ENCODE measurements around the gene GIT1.
A peak's percentile ranks its signal among the peaks of the same experiment; 100 is the strongest.

The GIT1 gene

DNA sequence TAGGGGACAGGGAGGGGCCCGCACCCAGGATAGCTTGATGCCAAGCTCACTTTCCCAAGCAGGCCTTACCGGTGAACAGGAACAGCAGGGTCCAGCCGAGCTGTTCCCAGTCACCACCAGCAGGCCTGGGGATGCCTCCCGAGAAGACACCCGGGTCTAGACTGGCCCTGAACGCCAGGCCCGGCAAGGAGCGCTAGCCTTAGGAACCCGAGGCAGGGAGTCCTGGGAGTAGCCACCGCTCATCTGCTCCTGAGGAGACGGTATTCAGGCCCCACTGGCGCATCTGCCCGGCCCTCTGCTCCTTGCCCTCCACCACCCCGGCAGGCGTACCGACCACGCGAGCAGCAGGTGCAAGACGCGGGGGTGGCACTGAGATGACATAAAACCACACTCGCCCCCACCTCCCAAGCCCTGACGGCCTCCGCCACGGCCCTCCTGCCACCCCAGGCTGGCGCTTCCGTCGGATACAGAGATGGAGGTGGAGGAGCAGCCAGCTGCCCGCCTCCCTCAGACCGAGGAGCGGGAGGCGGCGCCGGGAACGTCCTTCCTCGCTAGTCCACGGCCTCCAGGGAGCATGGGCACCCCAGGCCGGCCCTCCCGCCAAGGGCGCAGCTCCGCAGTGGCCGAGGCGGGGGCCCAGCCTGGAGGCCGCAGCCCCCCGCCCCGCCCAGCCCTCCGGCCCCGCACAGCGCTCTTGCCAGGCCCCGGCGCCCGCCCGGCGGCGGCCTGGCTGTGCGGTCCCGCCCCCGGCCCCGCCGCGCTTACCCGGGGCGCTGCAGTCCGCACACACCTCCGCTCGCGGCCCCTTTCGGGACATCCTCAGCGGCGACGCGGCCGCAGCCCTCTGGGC, 661 bp downstream of the GIT1 start:
- H3K27ac ChIP-seq (replicated peaks), result peak overlapping the region; percentile 47
- TF ChIP-seq, protein P1, sequence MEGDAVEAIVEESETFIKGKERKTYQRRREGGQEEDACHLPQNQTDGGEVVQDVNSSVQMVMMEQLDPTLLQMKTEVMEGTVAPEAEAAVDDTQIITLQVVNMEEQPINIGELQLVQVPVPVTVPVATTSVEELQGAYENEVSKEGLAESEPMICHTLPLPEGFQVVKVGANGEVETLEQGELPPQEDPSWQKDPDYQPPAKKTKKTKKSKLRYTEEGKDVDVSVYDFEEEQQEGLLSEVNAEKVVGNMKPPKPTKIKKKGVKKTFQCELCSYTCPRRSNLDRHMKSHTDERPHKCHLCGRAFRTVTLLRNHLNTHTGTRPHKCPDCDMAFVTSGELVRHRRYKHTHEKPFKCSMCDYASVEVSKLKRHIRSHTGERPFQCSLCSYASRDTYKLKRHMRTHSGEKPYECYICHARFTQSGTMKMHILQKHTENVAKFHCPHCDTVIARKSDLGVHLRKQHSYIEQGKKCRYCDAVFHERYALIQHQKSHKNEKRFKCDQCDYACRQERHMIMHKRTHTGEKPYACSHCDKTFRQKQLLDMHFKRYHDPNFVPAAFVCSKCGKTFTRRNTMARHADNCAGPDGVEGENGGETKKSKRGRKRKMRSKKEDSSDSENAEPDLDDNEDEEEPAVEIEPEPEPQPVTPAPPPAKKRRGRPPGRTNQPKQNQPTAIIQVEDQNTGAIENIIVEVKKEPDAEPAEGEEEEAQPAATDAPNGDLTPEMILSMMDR (IDR thresholded peaks at IDR 0.05; ENCODE audit: insufficient read depth, low read length), result no peak
- no peak for TF ChIP-seq SPI1 (IDR thresholded peaks at IDR 0.05; ENCODE audit: borderline replicate concordance, low read depth)
- TF ChIP-seq GABPA (IDR thresholded peaks at IDR 0.05; ENCODE audit: low read depth), result no peak
- TF ChIP-seq POLR2AphosphoS5 (IDR thresholded peaks at IDR 0.05; ENCODE audit: low read depth), result no peak
- TF ChIP-seq, protein P2, sequence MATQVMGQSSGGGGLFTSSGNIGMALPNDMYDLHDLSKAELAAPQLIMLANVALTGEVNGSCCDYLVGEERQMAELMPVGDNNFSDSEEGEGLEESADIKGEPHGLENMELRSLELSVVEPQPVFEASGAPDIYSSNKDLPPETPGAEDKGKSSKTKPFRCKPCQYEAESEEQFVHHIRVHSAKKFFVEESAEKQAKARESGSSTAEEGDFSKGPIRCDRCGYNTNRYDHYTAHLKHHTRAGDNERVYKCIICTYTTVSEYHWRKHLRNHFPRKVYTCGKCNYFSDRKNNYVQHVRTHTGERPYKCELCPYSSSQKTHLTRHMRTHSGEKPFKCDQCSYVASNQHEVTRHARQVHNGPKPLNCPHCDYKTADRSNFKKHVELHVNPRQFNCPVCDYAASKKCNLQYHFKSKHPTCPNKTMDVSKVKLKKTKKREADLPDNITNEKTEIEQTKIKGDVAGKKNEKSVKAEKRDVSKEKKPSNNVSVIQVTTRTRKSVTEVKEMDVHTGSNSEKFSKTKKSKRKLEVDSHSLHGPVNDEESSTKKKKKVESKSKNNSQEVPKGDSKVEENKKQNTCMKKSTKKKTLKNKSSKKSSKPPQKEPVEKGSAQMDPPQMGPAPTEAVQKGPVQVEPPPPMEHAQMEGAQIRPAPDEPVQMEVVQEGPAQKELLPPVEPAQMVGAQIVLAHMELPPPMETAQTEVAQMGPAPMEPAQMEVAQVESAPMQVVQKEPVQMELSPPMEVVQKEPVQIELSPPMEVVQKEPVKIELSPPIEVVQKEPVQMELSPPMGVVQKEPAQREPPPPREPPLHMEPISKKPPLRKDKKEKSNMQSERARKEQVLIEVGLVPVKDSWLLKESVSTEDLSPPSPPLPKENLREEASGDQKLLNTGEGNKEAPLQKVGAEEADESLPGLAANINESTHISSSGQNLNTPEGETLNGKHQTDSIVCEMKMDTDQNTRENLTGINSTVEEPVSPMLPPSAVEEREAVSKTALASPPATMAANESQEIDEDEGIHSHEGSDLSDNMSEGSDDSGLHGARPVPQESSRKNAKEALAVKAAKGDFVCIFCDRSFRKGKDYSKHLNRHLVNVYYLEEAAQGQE (IDR thresholded peaks at IDR 0.05; ENCODE audit: insufficient replicate concordance, low read depth), result no peak
- DNase-seq (ENCODE audit: low read depth in 1 of 2, low spot score in 1 of 2), result peak in 1 of 2 experiments; percentile 21
- H3K4me3 ChIP-seq (replicated peaks; ENCODE audit: insufficient read depth, low read length), result peak overlapping the region; percentile 82
- H3K27me3 ChIP-seq (ENCODE audit: insufficient read depth, poor library complexity, severe bottlenecking), result no peaks in the 10 kb centered on the region

DNA sequence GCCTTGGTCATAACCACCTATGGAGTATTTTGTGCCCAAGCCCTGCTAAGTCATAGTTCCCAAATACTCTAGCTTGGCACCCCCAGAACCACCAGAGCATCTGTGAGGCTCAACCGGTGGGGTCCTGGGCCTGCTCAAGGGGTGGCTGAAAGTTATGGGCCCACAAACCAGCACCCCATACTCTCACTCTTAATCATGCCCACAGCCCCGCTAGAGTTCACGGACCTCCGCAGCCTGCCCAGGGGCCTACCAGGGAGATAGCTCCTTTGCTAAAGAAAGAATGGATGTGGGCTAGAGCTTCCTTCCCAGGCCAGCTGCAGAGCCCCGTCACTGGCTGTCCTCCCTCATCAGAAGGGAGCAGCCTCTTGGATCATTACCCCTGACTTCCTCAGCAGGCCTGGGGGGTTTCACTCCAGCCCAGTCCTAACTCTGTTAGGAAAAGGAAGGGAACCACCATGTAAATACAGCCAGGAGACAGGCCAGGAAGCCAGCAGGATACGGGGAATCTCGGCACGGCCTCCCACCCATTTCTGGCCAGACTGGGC, 1.4 kb downstream of the GIT1 start:
- TF ChIP-seq POLR2AphosphoS5 (IDR thresholded peaks at IDR 0.05; ENCODE audit: low read depth), result no peak
- TF ChIP-seq SPI1 (IDR thresholded peaks at IDR 0.05; ENCODE audit: borderline replicate concordance, low read depth), result no peak
- TF ChIP-seq GABPA (IDR thresholded peaks at IDR 0.05; ENCODE audit: low read depth), result no peak
- TF ChIP-seq, protein P1 (IDR thresholded peaks at IDR 0.05; ENCODE audit: insufficient read depth, low read length), result no peak
- TF ChIP-seq, protein P2 (IDR thresholded peaks at IDR 0.05; ENCODE audit: insufficient replicate concordance, low read depth), result no peak
- no peaks in the 10 kb centered on the region for H3K27me3 ChIP-seq (ENCODE audit: insufficient read depth, poor library complexity, severe bottlenecking)
- DNase-seq (ENCODE audit: low read depth in 1 of 2, low spot score in 1 of 2), result no peak
- H3K4me3 ChIP-seq (replicated peaks; ENCODE audit: insufficient read depth, low read length), result peak overlapping the region; percentile 82
- H3K27ac ChIP-seq (replicated peaks), result peak overlapping the region; percentile 47

DNA sequence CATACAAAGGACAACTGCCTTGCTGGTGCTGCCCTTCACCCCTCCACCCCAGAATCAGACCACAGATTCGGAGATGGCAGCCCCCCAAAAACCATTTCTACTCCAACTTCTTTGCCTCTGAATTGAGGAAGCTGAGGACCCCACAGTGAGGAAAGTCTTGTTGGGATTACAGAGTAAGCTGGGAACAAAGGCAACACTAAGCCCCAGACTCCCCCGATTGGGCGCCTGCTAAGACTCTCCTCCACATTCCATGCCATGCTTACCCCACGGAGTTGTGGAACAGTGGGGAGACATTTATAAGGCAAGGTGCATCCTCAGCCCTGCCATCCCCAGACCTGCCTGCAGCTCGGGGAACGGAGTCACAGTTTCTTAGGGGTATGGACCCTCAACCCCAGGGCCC, 1.9 kb downstream of the GIT1 start:
- no peak for DNase-seq (ENCODE audit: low read depth in 1 of 2, low spot score in 1 of 2)
- Histone ChIP-seq H3K27ac (replicated peaks) (no peak overlapping the region), H3K4me3 (replicated peaks; ENCODE audit: insufficient read depth, low read length) (no peak overlapping the region), H3K27me3 (ENCODE audit: insufficient read depth, poor library complexity, severe bottlenecking) (no peaks in the 10 kb centered on the region)
- TF ChIP-seq, protein P2 (IDR thresholded peaks at IDR 0.05; ENCODE audit: insufficient replicate concordance, low read depth), result no peak
- no peak for TF ChIP-seq SPI1 (IDR thresholded peaks at IDR 0.05; ENCODE audit: borderline replicate concordance, low read depth)
- TF ChIP-seq POLR2AphosphoS5 (IDR thresholded peaks at IDR 0.05; ENCODE audit: low read depth), result no peak
- TF ChIP-seq, protein P1 (IDR thresholded peaks at IDR 0.05; ENCODE audit: insufficient read depth, low read length), result no peak
- TF ChIP-seq GABPA (IDR thresholded peaks at IDR 0.05; ENCODE audit: low read depth), result no peak
